ENCODE data around the gene MFSD6L.

MFSD6L gene, protein sequence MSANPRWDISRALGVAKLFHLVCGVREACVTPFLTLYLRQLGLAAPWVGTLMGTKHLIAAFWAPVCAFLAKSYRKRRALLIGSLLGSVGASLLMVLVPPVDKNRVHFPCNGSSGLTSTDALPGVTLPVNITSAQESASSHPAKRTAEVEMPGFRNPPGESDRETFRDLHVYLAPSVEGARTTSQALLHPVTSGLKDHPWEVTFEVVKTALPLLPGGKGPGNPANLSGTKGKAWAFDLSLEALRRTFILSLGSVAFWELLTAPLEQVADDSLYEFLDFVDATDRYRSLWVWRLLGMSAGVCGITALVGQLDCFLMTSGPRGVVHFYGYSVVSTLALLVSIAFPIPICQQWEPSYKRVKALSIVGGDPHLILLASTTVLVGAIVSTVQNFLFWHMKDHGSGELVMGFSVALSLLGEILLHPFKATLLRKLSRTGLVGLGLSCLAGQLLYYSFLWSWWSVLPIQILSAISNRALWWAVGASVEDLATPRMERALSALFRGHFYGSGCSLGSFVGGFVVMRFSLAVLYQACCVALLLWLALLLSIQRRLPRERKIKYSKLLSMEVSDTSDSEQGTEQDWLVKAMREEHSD

DNA sequence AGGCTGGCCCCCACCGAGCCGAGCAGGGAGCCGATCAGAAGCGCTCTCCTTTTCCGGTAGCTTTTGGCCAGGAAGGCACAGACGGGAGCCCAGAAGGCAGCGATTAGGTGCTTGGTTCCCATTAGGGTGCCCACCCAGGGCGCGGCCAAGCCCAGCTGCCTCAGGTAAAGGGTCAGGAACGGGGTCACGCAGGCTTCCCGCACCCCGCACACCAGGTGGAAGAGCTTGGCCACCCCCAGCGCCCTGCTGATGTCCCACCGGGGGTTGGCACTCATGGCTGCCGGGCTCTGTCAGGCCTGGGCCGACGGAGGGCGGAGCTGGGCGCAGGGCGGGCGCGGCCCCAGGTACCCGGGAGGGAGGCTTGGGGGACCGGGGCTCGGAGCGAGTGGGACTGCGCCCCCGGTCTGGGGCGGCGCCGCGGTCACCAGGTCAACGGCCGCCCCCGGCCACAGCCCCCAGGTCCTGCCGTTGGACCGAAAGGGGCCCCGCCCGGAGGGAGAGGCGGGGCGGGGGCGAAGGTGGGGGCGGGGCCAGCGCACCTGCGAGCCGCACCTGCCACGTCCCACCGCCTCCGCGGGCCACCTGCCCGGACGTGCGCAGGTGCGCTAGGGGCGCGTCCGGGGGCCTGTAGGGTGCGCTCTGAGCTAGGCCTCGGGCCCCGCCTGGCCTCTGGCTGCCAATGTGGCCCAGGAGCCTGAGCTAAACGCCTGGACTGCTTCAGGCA lies at the start of gene MFSD6L:
Gene MFSD6L, minus strand, starts transcription at position 520 of the 724 bp plus-strand sequence. Its CDS starts 245 bp downstream, at position 275.
- H3K4me1 ChIP-seq (ENCODE audit: insufficient read depth, low read length) = no peaks in the 10 kb centered on the region
- no peaks in the 10 kb centered on the region for H3K9me3 ChIP-seq (ENCODE audit: control insufficient read depth, insufficient read depth, low read length)
- H3K36me3 ChIP-seq (ENCODE audit: insufficient read depth, low read length) = no peaks in the 10 kb centered on the region
- H3K9ac ChIP-seq (ENCODE audit: low read depth, low read length) = peak within 1 kb of the TSS; percentile 59

DNA sequence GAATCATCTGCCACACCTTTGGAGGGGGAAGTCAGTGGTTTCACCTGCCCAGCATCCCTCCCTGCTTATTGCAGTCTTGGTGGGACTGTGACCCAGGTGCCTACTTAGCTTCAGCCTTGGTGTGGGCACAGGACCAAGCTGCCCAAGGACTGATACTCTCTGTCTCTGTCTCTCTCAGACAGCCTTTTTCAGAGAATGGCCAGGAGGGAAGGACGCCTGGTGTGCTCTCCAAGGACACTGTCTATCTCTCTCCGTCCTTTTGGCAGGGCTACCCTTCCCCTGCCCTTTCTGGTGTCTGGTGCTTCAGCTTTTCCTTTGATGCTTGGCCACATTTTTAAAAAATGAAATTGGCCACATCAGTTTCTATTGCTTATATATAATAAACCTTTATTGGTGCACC lies 48.7 kb upstream of the MFSD6L start:
- H3K9me3 ChIP-seq (ENCODE audit: control insufficient read depth, insufficient read depth, low read length) = no peaks in the 10 kb centered on the region
- H3K9ac ChIP-seq (ENCODE audit: low read depth, low read length) = no peak overlapping the region
- 0 out of 2 replicates have a peak, but pooled peaks cover 5% of the 10 kb centered on the region for H3K4me1 ChIP-seq (ENCODE audit: insufficient read depth, low read length)
- H3K36me3 ChIP-seq (ENCODE audit: insufficient read depth, low read length) = no peaks in the 10 kb centered on the region

GRCh38 chr17:8846768-8847211 lies 47.6 kb upstream of the MFSD6L start:
- no peak overlapping the region for H3K9ac ChIP-seq (ENCODE audit: low read depth, low read length)
- no peaks in the 10 kb centered on the region for H3K9me3 ChIP-seq (ENCODE audit: control insufficient read depth, insufficient read depth, low read length)
- 0 out of 2 replicates have a peak, but pooled peaks cover 5% of the 10 kb centered on the region for H3K4me1 ChIP-seq (ENCODE audit: insufficient read depth, low read length)
- H3K36me3 ChIP-seq (ENCODE audit: insufficient read depth, low read length) = no peaks in the 10 kb centered on the region

GRCh38 chr17:8844229-8845218 lies 45.4 kb upstream of the MFSD6L start:
- Histone ChIP-seq H3K4me1 (ENCODE audit: insufficient read depth, low read length) (peaks cover 5% of the 10 kb centered on the region; the same call in 1 of the 2 replicates), H3K9me3 (ENCODE audit: control insufficient read depth, insufficient read depth, low read length) (peaks cover 3% of the 10 kb centered on the region; the same call in 1 of the 2 replicates), H3K36me3 (ENCODE audit: insufficient read depth, low read length) (no peaks in the 10 kb centered on the region), H3K9ac (ENCODE audit: low read depth, low read length) (no peak overlapping the region)

- H3K9ac ChIP-seq (ENCODE audit: low read depth, low read length) = no peak overlapping the region
- peaks cover 3% of the 10 kb centered on the region; the same call in 1 of the 2 replicates for H3K9me3 ChIP-seq (ENCODE audit: control insufficient read depth, insufficient read depth, low read length)
- H3K36me3 ChIP-seq (ENCODE audit: insufficient read depth, low read length) = no peaks in the 10 kb centered on the region
- H3K4me1 ChIP-seq (ENCODE audit: insufficient read depth, low read length) = peaks cover 10% of the 10 kb centered on the region; the same call in 1 of the 2 replicates
Observed at GRCh38 chr17:8843344-8843743, 44.2 kb upstream of the MFSD6L start.

DNA sequence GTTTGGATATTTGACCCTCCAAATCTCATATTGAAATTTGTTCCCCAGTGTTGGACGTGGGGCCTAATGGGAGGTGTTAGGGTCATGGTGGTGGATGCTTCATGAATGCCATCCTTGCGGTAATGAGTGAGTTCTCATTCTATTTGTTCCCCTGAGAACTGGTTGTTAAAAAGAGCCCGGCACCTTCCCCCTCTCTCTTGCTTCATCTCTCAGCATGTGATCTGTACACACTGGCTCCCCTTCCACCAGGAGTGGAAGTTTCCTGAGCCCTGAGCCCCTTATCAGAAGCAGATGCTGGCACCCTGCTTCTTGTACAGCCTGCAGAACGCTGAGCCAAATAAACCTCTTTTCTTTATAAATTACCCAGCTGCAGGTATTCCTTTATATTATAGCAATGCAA lies 42.7 kb upstream of the MFSD6L start:
- peaks cover 18% of the 10 kb centered on the region for H3K4me1 ChIP-seq (ENCODE audit: insufficient read depth, low read length)

DNA sequence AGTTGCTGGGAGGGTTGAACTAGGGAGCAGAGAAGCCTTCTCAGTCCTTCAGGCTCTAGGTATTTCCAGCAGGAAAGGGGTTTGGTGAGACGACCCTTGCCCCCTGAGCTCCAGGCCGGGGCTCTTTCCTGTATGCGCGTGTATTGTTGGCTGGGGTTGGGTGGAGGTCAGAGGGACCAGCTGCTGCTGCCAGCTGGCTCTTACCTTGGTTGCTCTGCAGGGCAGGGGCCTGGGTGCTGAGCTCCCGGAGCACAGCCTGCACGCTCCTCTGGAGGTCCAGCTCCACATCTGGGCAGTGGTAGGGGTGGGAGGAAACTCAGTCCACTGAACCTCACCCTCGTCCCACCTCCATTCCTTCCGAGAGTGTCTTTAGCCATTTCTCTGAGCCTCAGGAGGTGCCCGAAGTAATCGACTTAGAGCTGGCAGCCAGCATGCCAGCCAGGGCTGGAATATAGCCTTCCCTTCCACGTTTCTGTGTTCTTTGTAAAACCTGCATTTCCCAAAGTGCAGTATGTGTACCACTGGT lies 40.3 kb upstream of the MFSD6L start:
- peaks cover 3% of the 10 kb centered on the region; the same call in 1 of the 2 replicates for H3K9me3 ChIP-seq (ENCODE audit: control insufficient read depth, insufficient read depth, low read length)
- H3K36me3 ChIP-seq (ENCODE audit: insufficient read depth, low read length) = no peaks in the 10 kb centered on the region
- peaks cover 17% of the 10 kb centered on the region for H3K4me1 ChIP-seq (ENCODE audit: insufficient read depth, low read length)
- no peak overlapping the region; the same call in 1 of the 2 replicates for H3K9ac ChIP-seq (ENCODE audit: low read depth, low read length)

More for the DNA sequence above, 42.7 kb upstream of the MFSD6L start:
- peaks cover 3% of the 10 kb centered on the region; the same call in 1 of the 2 replicates for H3K9me3 ChIP-seq (ENCODE audit: control insufficient read depth, insufficient read depth, low read length)
- no peaks in the 10 kb centered on the region for H3K36me3 ChIP-seq (ENCODE audit: insufficient read depth, low read length)
- H3K9ac ChIP-seq (ENCODE audit: low read depth, low read length) = no peak overlapping the region

DNA sequence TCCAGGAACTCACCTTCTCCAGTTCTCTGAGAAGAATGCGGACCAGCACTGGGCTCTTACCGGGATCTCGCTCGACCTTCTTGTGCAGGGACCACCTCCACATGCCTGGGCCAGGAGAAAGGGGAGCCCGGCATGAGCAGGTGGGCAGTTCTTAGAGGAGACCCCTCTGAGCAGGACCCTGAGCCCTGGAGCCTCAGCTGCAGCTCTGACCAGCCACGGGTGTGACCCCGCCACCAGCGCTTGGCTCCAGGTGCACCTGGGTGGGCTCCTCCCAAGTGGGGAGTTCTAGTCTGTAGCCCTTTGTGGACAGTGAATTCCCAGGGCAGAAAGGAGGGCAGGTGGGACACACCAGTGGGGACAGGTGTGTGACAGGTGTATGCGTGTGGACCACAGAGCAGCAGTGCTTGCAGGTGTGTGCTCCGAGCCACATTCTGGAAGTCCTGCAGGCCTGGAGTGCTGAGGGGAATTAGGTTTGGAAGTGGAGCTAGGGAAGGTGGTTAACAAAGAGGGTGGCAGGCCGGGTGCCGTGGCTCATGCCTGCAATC lies 39.5 kb upstream of the MFSD6L start:
- H3K36me3 ChIP-seq (ENCODE audit: insufficient read depth, low read length) = no peaks in the 10 kb centered on the region
- H3K4me1 ChIP-seq (ENCODE audit: insufficient read depth, low read length) = peaks cover 17% of the 10 kb centered on the region
- peaks cover 3% of the 10 kb centered on the region; the same call in 1 of the 2 replicates for H3K9me3 ChIP-seq (ENCODE audit: control insufficient read depth, insufficient read depth, low read length)
- H3K9ac ChIP-seq (ENCODE audit: low read depth, low read length) = no peak overlapping the region

GRCh38 chr17:8837563-8838075 lies 38.5 kb upstream of the MFSD6L start:
- peaks cover 3% of the 10 kb centered on the region; the same call in 1 of the 2 replicates for H3K9me3 ChIP-seq (ENCODE audit: control insufficient read depth, insufficient read depth, low read length)
- no peaks in the 10 kb centered on the region for H3K36me3 ChIP-seq (ENCODE audit: insufficient read depth, low read length)
- H3K9ac ChIP-seq (ENCODE audit: low read depth, low read length) = no peak overlapping the region; the same call in 1 of the 2 replicates
- peaks cover 21% of the 10 kb centered on the region for H3K4me1 ChIP-seq (ENCODE audit: insufficient read depth, low read length)

GRCh38 chr17:8836821-8837562 lies 37.8 kb upstream of the MFSD6L start:
- Histone ChIP-seq H3K36me3 (ENCODE audit: insufficient read depth, low read length) (no peaks in the 10 kb centered on the region), H3K9me3 (ENCODE audit: control insufficient read depth, insufficient read depth, low read length) (peaks cover 3% of the 10 kb centered on the region; the same call in 1 of the 2 replicates), H3K4me1 (ENCODE audit: insufficient read depth, low read length) (peaks cover 21% of the 10 kb centered on the region), H3K9ac (ENCODE audit: low read depth, low read length) (no peak overlapping the region)

GRCh38 chr17:8835631-8836364 lies 36.6 kb upstream of the MFSD6L start:
- no peaks in the 10 kb centered on the region for H3K36me3 ChIP-seq (ENCODE audit: insufficient read depth, low read length)

DNA sequence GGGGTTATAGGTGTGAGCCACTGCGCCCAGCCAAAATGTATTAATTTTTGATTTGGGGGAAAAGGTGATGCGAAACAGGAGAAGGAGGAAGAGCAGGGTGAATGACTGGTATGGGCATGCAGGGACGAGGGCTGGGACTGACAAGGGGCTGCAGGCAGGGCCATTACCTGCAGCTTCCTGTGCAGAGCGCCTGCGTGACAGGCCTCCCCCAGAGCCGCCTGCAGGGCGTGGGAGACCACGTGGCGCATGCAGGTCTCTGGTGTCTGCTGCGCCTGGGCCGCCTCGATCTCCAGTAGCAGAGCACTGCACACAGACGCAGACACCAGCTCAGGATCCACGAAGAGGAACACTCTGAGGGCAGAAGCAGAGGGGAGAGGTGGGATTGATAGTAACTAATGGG lies 35.9 kb upstream of the MFSD6L start:
- Histone ChIP-seq H3K9me3 (ENCODE audit: control insufficient read depth, insufficient read depth, low read length) (no peaks in the 10 kb centered on the region), H3K9ac (ENCODE audit: low read depth, low read length) (no peak overlapping the region), H3K4me1 (ENCODE audit: insufficient read depth, low read length) (peaks cover 24% of the 10 kb centered on the region), H3K36me3 (ENCODE audit: insufficient read depth, low read length) (no peaks in the 10 kb centered on the region)

More at GRCh38 chr17:8835631-8836364, 36.6 kb upstream of the MFSD6L start:
- Histone ChIP-seq H3K9ac (ENCODE audit: low read depth, low read length) (no peak overlapping the region), H3K4me1 (ENCODE audit: insufficient read depth, low read length) (peaks cover 24% of the 10 kb centered on the region), H3K9me3 (ENCODE audit: control insufficient read depth, insufficient read depth, low read length) (no peaks in the 10 kb centered on the region)

All from ES-I3 (cell line).